Keratinocyte (primary cell): Measurements from ENCODE around the gene TRAPPC2L. TPM values are rescaled to one million over a fixed set of nuclear protein-coding genes. Genes with fewer than 3 reads are reported as not detected.

Experiments
- DNase-seq: peaks from one replicate; pipeline ENCODE4 v3.0.0-alpha.2; 2011; ENCODE audit warnings: low read depth, missing footprints, low spot score
- FAIRE-seq: peaks from 2 replicates; lab custom pipeline; 2011; peaks lifted over from hg19 to GRCh38; lab: Jason Lieb, UNC
- H2AFZ ChIP-seq: 2 replicates; pipeline ENCODE4 v1.6.0; 2012; ENCODE audit warnings: low read length, control low read depth, inconsistent platforms; ENCODE audit not compliant: control insufficient read depth
- H3K27ac ChIP-seq: 2 replicates; pipeline ENCODE4 v1.5.1; 2011; ENCODE audit warnings: low read length; ENCODE audit not compliant: control insufficient read depth, insufficient read depth
- H3K27me3 ChIP-seq: 3 replicates; pipeline ENCODE4 v1.6.0; 2011; ENCODE audit warnings: low read length; ENCODE audit not compliant: control insufficient read depth, insufficient read depth; ENCODE audit errors: extremely low read depth
- H3K36me3 ChIP-seq, 2 experiments: 2 replicates in 1 of 2; 3 replicates in 1 of 2; pipeline ENCODE4 v1.5.1; 2011; ENCODE audit warnings: low read length in 2 of 2, mild to moderate bottlenecking in 1 of 2; ENCODE audit not compliant: control insufficient read depth in 2 of 2, insufficient read depth in 2 of 2; ENCODE audit errors: extremely low read depth in 1 of 2
- H3K4me1 ChIP-seq: 3 replicates; pipeline ENCODE4 v1.5.1; 2011; ENCODE audit warnings: low read length; ENCODE audit not compliant: control insufficient read depth, insufficient read depth; ENCODE audit errors: extremely low read depth
- H3K4me2 ChIP-seq: 3 replicates; pipeline ENCODE4 v1.6.0; 2011; ENCODE audit warnings: low read depth, low read length; ENCODE audit not compliant: control insufficient read depth, insufficient read depth; ENCODE audit errors: extremely low read depth
- H3K4me3 ChIP-seq, 3 experiments: fragments of 200-600 bp in 1 of 3; sonication (generic) in 1 of 3; 2 replicates in 2 of 3; 3 replicates in 1 of 3; pipeline ENCODE4 v1.5.1; 2011 to 2016; ENCODE audit warnings: low read length in 3 of 3, mild to moderate bottlenecking in 3 of 3, control low read depth in 2 of 3, inconsistent platforms in 1 of 3, low read depth in 1 of 3, mixed read lengths in 1 of 3, mixed run types in 1 of 3, moderate library complexity in 1 of 3; ENCODE audit not compliant: control insufficient read depth in 2 of 3, insufficient read depth in 2 of 3; ENCODE audit errors: extremely low read depth in 1 of 3
- H3K79me2 ChIP-seq: 2 replicates; pipeline ENCODE4 v1.6.0; 2012; ENCODE audit warnings: low read length; ENCODE audit not compliant: control insufficient read depth, insufficient read depth
- H3K9ac ChIP-seq: 3 replicates; pipeline ENCODE4 v1.6.0; 2011; ENCODE audit warnings: low read length; ENCODE audit not compliant: control insufficient read depth, insufficient read depth; ENCODE audit errors: extremely low read depth
- H3K9me1 ChIP-seq: 3 replicates; pipeline ENCODE4 v1.6.0; 2011; ENCODE audit warnings: low read length; ENCODE audit not compliant: control insufficient read depth, insufficient read depth; ENCODE audit errors: extremely low read depth
- H3K9me3 ChIP-seq: 2 replicates; pipeline ENCODE4 v1.5.1; 2012; ENCODE audit warnings: low read depth, low read length; ENCODE audit not compliant: control insufficient read depth
- H4K20me1 ChIP-seq: 3 replicates; pipeline ENCODE4 v1.6.0; 2011; ENCODE audit warnings: low read length; ENCODE audit not compliant: control insufficient read depth, insufficient read depth; ENCODE audit errors: extremely low read depth
- CTCF ChIP-seq, 3 experiments: IDR thresholded peaks in 1 of 3; conservative IDR thresholded peaks in 1 of 3; optimal IDR thresholded peaks in 1 of 3; 2 replicates in 2 of 3; 3 replicates in 1 of 3; pipeline versions ENCODE3 to v1.5.1; 2011; ENCODE audit warnings: low read length in 3 of 3, mild to moderate bottlenecking in 3 of 3, moderate library complexity in 2 of 3, control low read depth in 1 of 3, inconsistent platforms in 1 of 3; ENCODE audit not compliant: insufficient read depth in 2 of 3; ENCODE audit errors: extremely low read depth in 1 of 3
- EZH2 ChIP-seq: IDR thresholded peaks from one replicate; pipeline ENCODE4 v1.6.1; 2012; ENCODE audit warnings: inconsistent platforms, mild to moderate bottlenecking, low read length, moderate library complexity
- dilution Hi-C: fragments of 300-500 bp; cut with MboI; formaldehyde crosslinking; loops from one replicate; pipeline ENCODE4 v1.7.0; 2020; ENCODE audit warnings: low sequenced_read_pairs; ENCODE audit not compliant: extremely low pct_ligation_motif_present
- polyA plus RNA-seq, 5 experiments: library from polyadenylated mRNA; depleted of rRNA in 3 of 5; stranded (reverse) in 3 of 5; stranded (forward) in 1 of 5; unstranded in 1 of 5; fragments of >200 nt; gene quantifications; 1 replicate in 1 of 5; 2 replicates in 3 of 5; 3 replicates in 1 of 5; pipeline versions ENCODE4 v1.2.1 to v1.2.3, GENCODE V29; 2011 to 2012; ENCODE audit warnings: missing spikeins in 2 of 5, low read depth in 1 of 5, low replicate concordance in 1 of 5

Gene TRAPPC2L
- polyA plus RNA-seq, 1 donor (not counting 4 experiments of a cell fraction or from before 2014, with no cell fraction given), result 139 TPM

- Histone ChIP-seq H4K20me1 (no peaks in the 10 kb centered on the region), H3K9me3 (no peaks in the 10 kb centered on the region), H3K4me2 (no peak overlapping the region), H3K4me1 (peaks cover 3% of the 10 kb centered on the region), H3K27me3 (no peaks in the 10 kb centered on the region), H3K79me2 (no peaks in the 10 kb centered on the region), H3K4me3 (no peak overlapping the region), H3K9ac (no peak overlapping the region), H3K9me1 (no peaks in the 10 kb centered on the region), H3K36me3 (peaks cover 0 to 9% of the 10 kb centered on the region in 2 experiments), H2AFZ (no peak overlapping the region), H3K27ac (no peak overlapping the region)
- DNase-seq (no peak), FAIRE-seq (no peak)
- dilution Hi-C loops, result no loop called here
- TF ChIP-seq EZH2, result no peak
- TF ChIP-seq CTCF (optimal IDR thresholded peaks at IDR 0.05 in 1 of 3, IDR thresholded peaks at IDR 0.05 in 1 of 3, conservative IDR thresholded peaks at IDR 0.05 in 1 of 3; ENCODE audit: extremely low read depth in 1 of 3, insufficient read depth in 2 of 3, low read length in 3 of 3), result no peak
Observed at GRCh38 chr16:88824256-88825077, 32.5 kb upstream of the TRAPPC2L start.

GRCh38 chr16:88825146-88825545, 31.8 kb upstream of the TRAPPC2L start:
- Histone ChIP-seq H3K36me3 (peaks cover 0 to 9% of the 10 kb centered on the region in 2 experiments), H3K79me2 (no peaks in the 10 kb centered on the region), H3K9ac (no peak overlapping the region), H3K9me3 (no peaks in the 10 kb centered on the region), H2AFZ (no peak overlapping the region), H3K4me3 (no peak overlapping the region), H3K4me1 (peaks cover 3% of the 10 kb centered on the region), H4K20me1 (no peaks in the 10 kb centered on the region), H3K27ac (no peak overlapping the region), H3K27me3 (no peaks in the 10 kb centered on the region), H3K4me2 (no peak overlapping the region), H3K9me1 (no peaks in the 10 kb centered on the region)
- TF ChIP-seq EZH2 (no peak), CTCF (optimal IDR thresholded peaks at IDR 0.05 in 1 of 3, IDR thresholded peaks at IDR 0.05 in 1 of 3, conservative IDR thresholded peaks at IDR 0.05 in 1 of 3; ENCODE audit: extremely low read depth in 1 of 3, insufficient read depth in 2 of 3, low read length in 3 of 3) (no peak)
- FAIRE-seq (no peak), DNase-seq (no peak)
- dilution Hi-C loops, result no loop called here
